Fibroblast of lung (primary cell): ENCODE results near the gene HSD3B7. TPM values are rescaled to one million over a fixed set of nuclear protein-coding genes. Genes with fewer than 3 reads are reported as not detected.

Experiments
- DNase-seq, 2 donors: peaks; one replicate each; pipeline versions ENCODE4 v3.0.0 to v3.0.0-alpha.2; 2010; ENCODE audit warnings: low read depth in 2 of 2
- H2AFZ ChIP-seq: 2 replicates; pipeline ENCODE4 v1.5.1; 2012; ENCODE audit warnings: low read length, control low read depth, inconsistent platforms
- H3K27ac ChIP-seq: 2 replicates; pipeline ENCODE4 v1.5.1; 2011; ENCODE audit warnings: low read length, control low read depth; ENCODE audit not compliant: insufficient read depth
- H3K27me3 ChIP-seq: 2 replicates; pipeline ENCODE4 v1.5.1; 2011; ENCODE audit warnings: mild to moderate bottlenecking, low read length; ENCODE audit not compliant: control insufficient read depth, insufficient read depth
- H3K36me3 ChIP-seq: 2 replicates; pipeline ENCODE4 v1.5.1; 2011; ENCODE audit warnings: low read length; ENCODE audit not compliant: control insufficient read depth, insufficient read depth
- H3K4me1 ChIP-seq: 2 replicates; pipeline ENCODE4 v1.5.1; 2011; ENCODE audit warnings: low read length; ENCODE audit not compliant: control insufficient read depth, insufficient read depth; ENCODE audit errors: extremely low read depth
- H3K4me2 ChIP-seq: 2 replicates; pipeline ENCODE4 v1.5.1; 2011; ENCODE audit warnings: low read length, control low read depth; ENCODE audit not compliant: insufficient read depth; ENCODE audit errors: extremely low read depth
- H3K4me3 ChIP-seq, 4 experiments: fragments of 200-600 bp in 1 of 4; sonication (generic) in 1 of 4; replicated peaks in 1 of 4; 2 replicates each; pipeline ENCODE4 v1.5.1; 2011 to 2016; ENCODE audit warnings: low read length in 4 of 4, low read depth in 3 of 4, mild to moderate bottlenecking in 3 of 4, control low read depth in 2 of 4, inconsistent platforms in 1 of 4, mixed read lengths in 1 of 4; ENCODE audit not compliant: insufficient read depth in 1 of 4; ENCODE audit errors: control extremely low read depth in 1 of 4
- H3K79me2 ChIP-seq: 2 replicates; pipeline ENCODE4 v1.5.1; 2012; ENCODE audit warnings: mild to moderate bottlenecking, low read length, inconsistent platforms; ENCODE audit not compliant: control insufficient read depth, insufficient read depth
- H3K9ac ChIP-seq: 2 replicates; pipeline ENCODE4 v1.5.1; 2011; ENCODE audit warnings: mild to moderate bottlenecking, low read length, control low read depth; ENCODE audit not compliant: insufficient read depth
- H3K9me3 ChIP-seq: 2 replicates; pipeline ENCODE4 v1.5.1; 2012; ENCODE audit warnings: low read depth, low read length; ENCODE audit not compliant: control insufficient read depth, insufficient read depth
- H4K20me1 ChIP-seq: 2 replicates; pipeline ENCODE4 v1.5.1; 2011; ENCODE audit warnings: low read length; ENCODE audit not compliant: control insufficient read depth, insufficient read depth; ENCODE audit errors: extremely low read depth
- CTCF ChIP-seq, 2 donors: IDR thresholded peaks in 1 of 2; conservative IDR thresholded peaks in 1 of 2; 1 replicate in 1 of 2; 2 replicates in 1 of 2; pipeline ENCODE4 v1.5.1; 2011 to 2012; ENCODE audit warnings: low read length in 2 of 2, control low read depth in 1 of 2, inconsistent platforms in 1 of 2, low read depth in 1 of 2, mild to moderate bottlenecking in 1 of 2
- EZH2 ChIP-seq: IDR thresholded peaks from 2 replicates; pipeline ENCODE4 v1.5.1; 2012; ENCODE audit warnings: low read length, control low read depth, mild to moderate bottlenecking; ENCODE audit errors: missing control alignments
- polyA plus RNA-seq, 2 donors: library from polyadenylated mRNA; depleted of rRNA in 1 of 2; stranded (reverse) in 1 of 2; unstranded in 1 of 2; fragments of >200 nt; gene quantifications; 2 replicates each; pipeline ENCODE4 v1.2.1, GENCODE V29; 2011 to 2012; ENCODE audit warnings: missing spikeins in 1 of 2
- total RNA-seq: library from RNA; depleted of rRNA; stranded (reverse); fragments of >200 nt; gene quantifications from 2 replicates; pipeline ENCODE4 v1.2.1, GENCODE V29; 2014

The HSD3B7 gene
- total and polyA plus RNA-seq, 2 donors (not counting 1 experiment from before 2014, with no cell fraction given), result 13.2 to 47.9 TPM

GRCh38 chr16:31006589-31006988 is 21.6 kb downstream of the HSD3B7 start:
- no peak for TF ChIP-seq EZH2
- no peak for TF ChIP-seq CTCF (conservative IDR thresholded peaks at IDR 0.05 in 1 of 2, IDR thresholded peaks at IDR 0.05 in 1 of 2; ENCODE audit: low read depth in 1 of 2, low read length in 2 of 2)
- Histone ChIP-seq H3K9me3 (no peaks in the 10 kb centered on the region), H3K79me2 (no peaks in the 10 kb centered on the region), H3K4me3 (no peak overlapping the region), H3K9ac (no peak overlapping the region), H2AFZ (no peak overlapping the region), H3K4me1 (peaks cover 10% of the 10 kb centered on the region), H3K27ac (peak overlapping the region; percentile 18), H3K36me3 (no peaks in the 10 kb centered on the region), H3K27me3 (no peaks in the 10 kb centered on the region), H4K20me1 (no peaks in the 10 kb centered on the region), H3K4me2 (no peak overlapping the region)
- no peak for DNase-seq

- H3K79me2 ChIP-seq, result no peaks in the 10 kb centered on the region
- H3K9ac ChIP-seq, result no peak overlapping the region
- H3K4me1 ChIP-seq, result peaks cover 10% of the 10 kb centered on the region
- peaks cover 5% of the 10 kb centered on the region for H3K27me3 ChIP-seq
- H3K9me3 ChIP-seq, result no peaks in the 10 kb centered on the region
- H3K4me2 ChIP-seq, result no peak overlapping the region
- H3K27ac ChIP-seq, result no peak overlapping the region
- TF ChIP-seq CTCF (conservative IDR thresholded peaks at IDR 0.05 in 1 of 2, IDR thresholded peaks at IDR 0.05 in 1 of 2; ENCODE audit: low read depth in 1 of 2, low read length in 2 of 2) (no peak), EZH2 (no peak)
- no peak overlapping the region for H3K4me3 ChIP-seq
- no peaks in the 10 kb centered on the region for H4K20me1 ChIP-seq
- H2AFZ ChIP-seq, result no peak overlapping the region
- H3K36me3 ChIP-seq, result no peaks in the 10 kb centered on the region
- DNase-seq, result no peak
Measured at GRCh38 chr16:31007684-31008083, 22.7 kb downstream of the HSD3B7 start.

- H3K4me3 ChIP-seq, result no peak overlapping the region
- H3K4me2 ChIP-seq, result no peak overlapping the region
- no peak overlapping the region for H3K9ac ChIP-seq
- peaks cover 10% of the 10 kb centered on the region for H3K4me1 ChIP-seq
- TF ChIP-seq EZH2, result no peak
- TF ChIP-seq CTCF (conservative IDR thresholded peaks at IDR 0.05 in 1 of 2, IDR thresholded peaks at IDR 0.05 in 1 of 2; ENCODE audit: low read depth in 1 of 2, low read length in 2 of 2), result no peak
- H3K79me2 ChIP-seq, result no peaks in the 10 kb centered on the region
- peak; percentile 39 to 94 for DNase-seq
- peaks cover 5% of the 10 kb centered on the region for H3K27me3 ChIP-seq
- no peaks in the 10 kb centered on the region for H4K20me1 ChIP-seq
- H3K27ac ChIP-seq, result no peak overlapping the region
- no peaks in the 10 kb centered on the region for H3K9me3 ChIP-seq
- H3K36me3 ChIP-seq, result no peaks in the 10 kb centered on the region
- no peak overlapping the region for H2AFZ ChIP-seq
Measured at GRCh38 chr16:31008149-31008548, 23.1 kb downstream of the HSD3B7 start.
